G401 (cell line): ENCODE results near the gene ARHGAP19. TPM values are rescaled to one million over a fixed set of nuclear protein-coding genes. Genes with fewer than 3 reads are reported as not detected.
A peak's percentile ranks its signal among the peaks of the same experiment; 100 is the strongest.

Experiments
- DNase-seq: peaks from one replicate; pipeline ENCODE4 v3.0.0-alpha.2; 2015; ENCODE audit warnings: low spot score
- in situ Hi-C: cut with HindIII; loops from 2 replicates; pipeline ENCODE4 v1.10.0; 2016; ENCODE audit warnings: low sequenced_read_pairs, mixed read lengths
- total RNA-seq: library from RNA; depleted of rRNA; stranded (reverse); fragments of >200 nt; shearing (Covaris generic); gene quantifications from 2 replicates; pipeline ENCODE4 v1.2.3, GENCODE V29; 2014

Gene ARHGAP19
- total RNA-seq, 1 experiment from 2014 or later, result 11.3 TPM

DNA sequence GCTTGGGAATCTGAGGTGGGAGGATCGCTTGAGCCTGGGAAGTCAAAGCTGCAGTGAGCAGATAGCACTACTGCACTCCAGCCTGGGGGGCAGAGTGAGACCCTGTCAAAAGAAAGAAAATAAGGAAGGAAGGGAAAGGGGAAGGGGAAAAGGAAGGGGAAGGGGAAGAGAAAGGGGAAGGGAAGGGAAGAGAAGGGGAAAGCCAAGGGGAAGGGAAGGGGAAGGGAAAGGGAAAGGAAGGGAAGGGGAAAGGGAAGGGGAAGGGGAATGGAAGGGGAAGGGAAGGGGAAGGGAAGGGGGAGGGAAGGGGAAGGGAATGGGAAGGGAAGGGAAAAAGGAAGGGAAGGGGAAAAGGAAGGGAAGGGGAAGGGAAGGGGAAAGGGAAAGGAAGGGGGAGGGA lies 41.5 kb downstream of the ARHGAP19 start:
- DNase-seq, result no peak
- in situ Hi-C loops, result no loop called here

DNA sequence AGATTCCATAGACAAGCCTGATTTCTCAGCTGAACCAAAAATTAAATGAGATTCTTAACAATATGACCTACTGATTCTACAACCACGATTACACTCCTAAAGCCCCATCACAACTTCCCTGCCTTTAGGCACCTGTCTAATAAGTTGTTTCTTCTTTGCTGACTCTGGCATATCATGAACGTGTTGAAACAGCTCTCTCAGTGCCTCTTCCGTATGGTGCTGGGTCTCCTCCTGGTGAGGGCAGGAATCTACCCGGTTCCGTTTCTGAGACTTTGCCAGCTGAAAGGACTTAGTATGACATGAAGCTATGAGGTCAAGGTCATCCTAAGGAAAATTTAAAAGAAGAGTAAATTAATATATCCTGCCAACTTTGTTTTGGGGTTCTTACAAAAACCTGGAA lies 48.6 kb downstream of the ARHGAP19 start:
- in situ Hi-C loops, result no loop called here
- DNase-seq, result no peak

DNA sequence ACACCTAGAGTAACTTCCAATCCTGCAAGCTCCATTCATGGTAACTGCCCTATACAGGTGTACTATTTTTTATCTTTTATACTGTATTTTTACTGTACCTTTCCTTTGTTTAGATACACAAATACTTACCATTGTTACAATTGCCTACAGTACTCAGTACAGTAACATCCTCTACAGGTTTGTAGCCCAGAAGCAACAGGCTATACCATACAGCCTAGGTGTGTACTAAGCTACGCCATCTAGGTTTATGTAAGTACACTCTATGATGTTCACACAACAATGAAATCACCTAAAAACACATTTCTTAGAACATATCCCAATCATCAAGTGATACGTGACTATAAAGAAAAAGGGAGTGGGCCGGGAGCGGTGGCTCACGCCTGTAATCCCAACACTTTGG lies 53.6 kb downstream of the ARHGAP19 start:
- in situ Hi-C loops, result no loop called here
- no peak for DNase-seq

DNA sequence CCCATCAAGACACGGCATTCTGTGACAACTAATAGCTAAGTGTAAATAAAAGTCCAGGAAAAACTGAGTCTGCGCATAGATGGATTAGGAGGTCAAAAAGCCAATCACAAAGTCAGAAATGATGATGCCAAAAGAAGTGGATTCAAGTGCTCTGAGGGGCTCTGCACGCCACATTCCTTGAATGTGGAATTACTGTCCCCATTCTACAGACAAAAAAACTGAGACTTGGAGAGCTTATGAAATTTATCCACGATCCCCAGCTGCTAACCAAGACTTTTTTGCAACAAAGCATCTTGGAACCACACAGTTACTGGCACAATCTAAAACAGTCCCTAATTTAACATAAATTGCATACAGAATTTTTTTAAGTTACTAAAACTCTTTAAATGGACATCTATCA lies 57.1 kb downstream of the ARHGAP19 start:
- DNase-seq, result no peak
- in situ Hi-C loops, result no loop called here

DNA sequence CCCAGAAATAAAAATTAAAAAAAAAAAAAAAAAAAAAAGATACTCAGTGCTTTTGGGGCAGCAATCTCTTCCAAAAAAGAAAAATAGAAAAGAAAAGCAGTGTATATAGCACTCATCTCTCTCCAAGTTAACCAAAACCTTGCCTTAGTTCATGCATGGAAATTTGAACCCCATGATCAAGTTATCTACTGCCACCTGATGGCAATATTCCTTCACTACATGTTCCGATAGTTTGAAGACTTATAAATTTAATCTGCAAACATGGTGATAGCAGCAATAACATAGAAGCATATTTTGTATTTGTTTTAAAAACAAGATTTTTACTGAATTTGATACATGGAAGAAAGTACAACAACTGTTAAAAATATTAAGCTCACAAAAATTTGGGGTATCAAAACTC lies 58.0 kb downstream of the ARHGAP19 start:
- in situ Hi-C loops, result no loop called here

DNA sequence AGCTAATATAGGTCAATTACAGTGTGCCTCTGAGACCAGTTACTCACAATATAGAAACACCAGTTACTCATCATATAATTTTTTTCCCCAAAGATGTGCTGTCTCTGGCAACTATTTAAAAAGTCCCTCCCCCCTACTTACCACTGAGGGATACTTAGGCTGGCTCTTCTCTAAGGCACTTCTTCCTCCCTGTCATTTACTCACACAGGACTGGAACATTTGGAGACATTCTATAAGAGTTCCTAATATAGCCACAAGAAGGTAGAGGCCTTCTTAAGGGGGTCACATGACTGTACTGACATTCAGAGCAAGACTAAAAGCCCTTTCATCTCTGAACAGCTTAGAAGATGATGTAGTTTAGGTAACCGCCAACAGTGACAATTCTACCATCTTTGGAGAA lies 62.3 kb downstream of the ARHGAP19 start:
- DNase-seq, result no peak
- in situ Hi-C loops, result no loop called here

More for the DNA sequence above, 58.0 kb downstream of the ARHGAP19 start:
- peak; percentile 61 for DNase-seq

DNA sequence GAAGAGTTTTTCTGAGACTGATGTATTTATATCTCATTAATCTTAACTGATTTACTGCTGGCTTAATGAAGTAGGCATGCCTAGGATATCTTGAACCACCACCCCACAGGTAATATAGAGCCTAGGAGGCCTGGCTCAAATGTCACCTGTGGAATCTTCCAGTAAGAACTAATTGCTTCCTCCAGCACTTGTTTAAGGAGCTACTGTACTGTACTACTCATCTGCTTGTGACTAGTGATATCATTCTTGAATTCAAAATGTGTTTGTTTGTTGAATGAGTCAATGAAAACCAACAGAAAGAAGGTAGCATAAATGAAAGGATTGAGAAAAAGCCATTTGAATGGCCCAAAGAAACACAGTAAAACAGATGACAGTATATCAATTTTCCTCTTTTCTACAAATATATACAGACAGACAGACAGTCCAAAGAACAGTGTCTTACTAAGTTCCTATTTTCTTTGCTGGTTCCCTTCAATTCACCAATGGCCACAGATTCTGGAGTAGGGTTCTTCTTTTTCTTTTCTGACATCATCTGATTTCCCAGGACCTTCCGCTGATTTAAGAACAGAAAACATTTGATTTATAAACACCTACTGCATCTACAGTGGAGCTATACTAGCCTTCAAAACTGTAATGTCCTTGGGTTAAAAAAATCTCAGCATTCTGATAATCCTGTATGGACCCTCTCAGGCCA lies 63.0 kb downstream of the ARHGAP19 start:
- in situ Hi-C loops, result no loop called here
- no peak for DNase-seq

DNA sequence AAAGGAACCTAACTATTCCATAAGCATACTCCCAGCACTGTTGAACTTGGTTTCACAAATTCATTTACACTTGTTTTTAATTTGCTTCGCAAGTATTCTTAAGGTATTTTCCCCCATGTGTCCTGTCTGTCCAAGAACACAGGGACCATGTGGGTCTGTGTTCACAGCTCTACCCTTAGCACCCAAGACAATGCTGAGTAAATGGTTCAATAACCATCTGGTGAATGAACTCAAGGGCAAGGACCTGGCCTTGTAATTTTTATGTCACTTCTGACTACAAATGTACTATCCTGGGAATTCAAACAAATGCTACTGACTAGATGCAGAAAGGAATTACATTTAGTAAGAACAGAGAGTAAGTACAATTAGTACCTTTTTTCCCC lies 63.7 kb downstream of the ARHGAP19 start:
- DNase-seq, result no peak
- in situ Hi-C loops, result no loop called here

DNA sequence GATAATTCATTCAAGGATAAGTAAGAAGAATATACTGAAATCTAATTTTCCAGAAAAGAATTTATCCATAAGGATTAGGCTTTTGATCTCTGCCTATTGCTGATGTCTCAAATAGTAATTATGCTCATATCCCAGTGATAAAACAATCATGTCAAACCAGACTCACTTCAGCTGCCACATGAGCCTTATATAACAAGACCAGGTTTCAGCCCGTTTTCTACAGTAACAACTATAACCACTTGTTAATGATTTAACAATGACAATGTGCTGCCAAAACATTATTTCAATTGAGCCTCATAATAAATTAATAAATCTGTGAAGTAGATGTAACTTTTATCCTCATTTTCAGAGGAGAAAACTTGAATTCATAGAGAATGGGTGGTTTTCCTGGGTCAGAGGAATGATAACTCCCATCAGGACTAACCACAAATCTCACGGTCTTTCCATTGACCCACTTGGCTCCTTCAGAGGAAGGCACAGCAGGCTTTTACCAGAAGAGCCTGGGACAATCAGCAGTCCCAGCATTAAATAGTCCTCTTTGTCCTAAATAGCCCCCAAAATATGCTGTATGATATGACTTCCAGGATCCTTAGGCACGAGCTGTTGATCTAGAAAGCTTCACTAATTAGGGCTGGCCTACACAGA lies 64.2 kb downstream of the ARHGAP19 start:
- in situ Hi-C loops, result no loop called here

DNA sequence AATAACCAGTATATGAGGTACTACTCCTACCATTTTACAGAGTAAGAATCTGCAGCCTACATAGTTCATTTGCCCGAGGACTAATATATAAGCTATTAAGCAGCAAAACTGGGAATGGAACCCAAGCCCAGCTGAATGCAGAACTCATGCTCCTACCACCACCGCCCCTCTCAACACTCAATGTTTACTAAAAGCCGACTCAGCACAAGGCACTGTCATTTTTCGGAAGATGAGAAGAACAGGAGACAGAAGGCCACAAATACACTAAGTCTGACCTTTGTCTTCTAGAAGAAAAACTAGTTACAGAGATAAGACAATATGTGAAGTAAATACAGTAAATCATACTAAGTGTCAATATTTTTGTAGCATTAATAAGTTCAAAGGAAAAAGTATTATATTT lies 66.0 kb downstream of the ARHGAP19 start:
- in situ Hi-C loops, result no loop called here
- no peak for DNase-seq

More for the DNA sequence above, 64.2 kb downstream of the ARHGAP19 start:
- peak; percentile 56 for DNase-seq

DNA sequence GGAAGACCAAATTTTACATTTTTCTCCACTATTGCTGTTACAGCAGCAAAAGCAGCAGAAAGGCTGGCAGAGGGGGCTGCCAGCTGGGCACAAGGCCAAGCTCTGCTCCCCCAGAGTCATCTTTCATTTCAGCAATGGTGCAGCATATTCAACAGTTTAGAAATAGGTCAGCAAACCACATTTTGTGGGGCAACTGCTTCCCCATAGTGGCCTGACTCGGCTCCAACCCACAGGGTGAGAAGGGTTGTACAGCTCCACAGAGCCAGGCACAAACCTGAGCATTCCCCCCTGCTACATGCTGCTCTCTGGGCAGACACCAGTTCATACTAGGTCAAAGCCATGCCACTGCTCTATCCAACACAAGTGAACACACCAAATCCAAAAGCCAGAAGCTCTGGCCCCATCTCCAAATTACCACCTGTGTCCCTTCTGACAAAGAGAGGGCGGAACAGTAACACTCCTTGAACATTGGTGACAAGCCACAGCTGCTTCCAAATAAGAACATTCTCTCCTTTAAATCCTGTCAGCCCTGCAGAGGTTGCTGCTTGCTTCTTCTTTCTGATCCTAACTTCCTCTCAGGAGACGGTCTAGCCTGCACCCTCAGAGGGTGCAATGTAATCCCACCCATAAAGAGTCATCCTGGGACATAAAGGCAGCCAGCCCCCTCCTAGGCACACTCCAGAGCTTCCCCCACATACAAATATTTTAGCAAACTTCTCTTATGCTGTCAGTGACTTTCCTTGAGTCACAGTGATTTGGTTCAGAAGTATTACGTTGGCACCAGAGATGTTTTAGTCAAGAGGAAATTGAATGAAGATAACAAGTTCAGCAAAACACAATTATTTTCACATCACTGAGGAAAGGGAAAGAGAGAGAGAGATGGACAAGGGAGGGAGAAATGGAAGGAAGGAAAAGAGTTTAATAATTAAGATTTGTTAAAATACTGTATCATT lies 67.7 kb downstream of the ARHGAP19 start:
- DNase-seq, result no peak
- in situ Hi-C loops, result no loop called here

DNA sequence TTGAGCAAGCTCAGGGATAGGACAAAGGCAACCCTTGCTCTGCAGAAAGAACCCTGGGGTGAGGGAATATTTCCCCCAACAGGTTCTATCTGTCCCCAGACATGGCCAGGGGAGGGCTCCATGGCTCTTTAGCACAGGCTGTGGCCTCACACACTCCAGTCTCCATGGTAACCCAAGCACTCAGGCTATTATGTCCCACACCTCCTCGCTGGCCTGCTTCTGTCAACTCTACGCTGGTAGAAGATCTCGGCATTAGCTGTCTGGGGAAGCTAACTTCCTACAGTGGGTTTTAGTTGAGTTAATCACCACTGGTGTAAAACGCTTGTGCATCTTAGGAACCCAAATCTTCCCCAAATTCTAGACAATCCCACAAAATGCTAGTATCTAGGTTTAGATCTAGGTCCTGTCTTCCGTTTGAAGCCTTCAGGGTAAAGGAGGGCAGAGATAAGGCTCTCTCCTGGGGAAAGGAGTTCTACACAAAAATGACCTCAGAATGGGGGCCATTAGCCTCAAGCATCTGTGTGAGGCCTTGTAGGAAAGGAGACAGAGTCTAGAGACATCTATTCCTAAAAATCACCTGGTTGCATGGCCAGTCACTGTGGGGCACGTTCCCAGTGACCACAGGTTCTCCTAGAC lies 70.0 kb downstream of the ARHGAP19 start:
- in situ Hi-C loops, result no loop called here
- no peak for DNase-seq

DNA sequence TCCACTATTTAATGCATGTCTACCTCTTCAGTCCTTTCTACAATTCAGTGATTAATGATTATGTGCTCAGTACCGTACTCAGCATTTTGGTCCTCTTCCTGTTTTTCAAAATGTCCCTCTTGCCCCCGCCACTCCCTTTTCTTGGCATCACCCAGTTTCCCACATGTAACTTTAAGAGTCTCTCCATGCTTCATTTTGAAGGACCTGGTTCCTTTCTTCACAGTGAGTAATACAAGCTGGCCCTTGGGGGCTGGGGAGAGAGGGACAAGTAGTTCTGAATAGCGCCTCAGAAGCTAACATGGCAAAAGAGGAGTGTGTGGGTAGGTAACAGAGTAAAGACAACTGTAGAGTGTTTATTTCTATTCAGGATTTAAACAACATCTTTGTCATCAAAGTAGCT lies 72.1 kb downstream of the ARHGAP19 start:
- no peak for DNase-seq
- in situ Hi-C loops, result no loop called here

DNA sequence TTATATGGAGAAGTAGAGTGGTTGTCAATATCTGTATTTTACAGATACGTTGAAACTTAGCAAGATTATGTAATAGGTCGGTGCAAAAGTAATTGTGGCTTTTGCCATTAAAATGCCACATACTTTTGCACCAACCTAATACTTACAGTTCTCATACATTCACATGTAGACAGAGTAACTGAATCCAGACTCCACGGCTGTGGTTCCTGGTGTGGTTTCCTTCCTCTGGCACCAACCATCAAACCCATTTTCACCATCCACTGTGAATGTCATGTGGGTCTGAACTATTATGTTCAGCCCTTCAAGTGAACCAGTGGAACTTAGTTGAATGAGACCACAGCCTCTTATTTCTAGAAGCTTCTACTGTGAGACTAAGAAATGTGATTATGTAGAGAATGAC lies 75.1 kb downstream of the ARHGAP19 start:
- DNase-seq, result no peak
- in situ Hi-C loops, result no loop called here

DNA sequence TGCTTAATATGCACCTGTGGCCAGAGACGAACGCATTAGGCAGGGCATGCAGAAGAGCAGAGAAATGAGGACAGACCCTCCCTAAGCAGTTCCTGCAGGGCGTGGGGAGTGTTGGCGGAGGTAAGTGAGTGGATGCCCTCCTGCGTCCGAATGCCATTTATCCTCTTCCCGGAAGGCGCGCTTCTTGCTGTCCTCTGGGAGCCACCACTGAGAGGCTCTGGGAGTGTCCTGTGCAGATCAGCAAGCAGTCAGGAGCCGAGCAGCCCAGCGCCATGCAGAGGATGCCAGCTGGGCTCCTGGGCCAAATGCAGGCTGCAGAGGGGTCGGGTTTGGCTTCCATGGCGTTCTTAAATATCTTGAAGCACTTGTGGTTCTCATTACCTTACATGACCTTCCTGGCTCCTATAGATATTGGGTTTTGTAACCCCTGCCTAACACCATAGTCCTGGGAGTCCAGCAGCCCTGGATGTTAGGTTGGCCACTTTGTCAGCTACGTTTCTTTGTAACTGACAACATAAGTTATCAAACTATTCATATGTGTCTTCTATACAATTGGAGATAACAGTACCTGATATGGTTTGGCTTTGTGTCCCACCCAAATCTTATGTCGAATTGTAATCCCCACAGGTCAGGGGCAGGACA lies 76.7 kb downstream of the ARHGAP19 start:
- no peak for DNase-seq
- in situ Hi-C loops, result no loop called here

DNA sequence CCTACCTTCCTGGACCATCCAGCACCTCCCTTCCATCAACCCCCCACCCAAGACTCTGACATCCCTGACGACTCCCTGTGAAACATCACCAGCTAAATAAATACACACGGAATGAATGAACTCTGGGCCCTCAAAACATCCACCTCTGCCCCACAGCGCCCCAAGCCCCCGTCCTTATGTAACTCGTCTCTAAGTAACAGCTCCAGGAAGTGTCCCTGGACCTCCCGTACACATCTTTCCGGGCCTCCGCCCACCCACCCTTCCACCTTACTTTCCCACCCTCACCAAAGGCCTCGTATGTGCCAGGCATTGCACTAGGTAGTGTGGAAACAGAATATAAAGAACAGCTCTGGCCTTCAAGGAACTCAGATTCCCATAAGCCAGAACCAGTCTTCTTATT lies 79.0 kb downstream of the ARHGAP19 start:
- in situ Hi-C loops, result no loop called here
- no peak for DNase-seq

DNA sequence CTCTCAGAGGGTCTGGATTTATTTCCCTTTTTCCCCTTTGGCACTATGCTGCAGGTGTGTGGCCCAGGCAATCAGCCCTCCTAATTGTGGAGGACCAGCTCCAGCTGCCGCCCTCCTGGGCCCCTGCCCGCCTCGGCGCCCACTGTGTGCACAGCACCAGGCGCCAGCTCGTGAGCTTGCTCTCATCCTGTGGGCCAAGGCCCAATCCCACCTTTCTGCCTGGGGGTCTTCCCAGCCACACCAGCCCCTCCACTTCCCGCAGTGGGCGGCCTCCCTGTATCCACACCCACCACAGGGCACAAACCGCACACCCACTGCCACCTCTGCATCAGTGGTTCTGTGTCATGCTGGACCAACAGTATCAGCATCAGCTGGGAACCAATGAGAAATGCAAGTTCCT lies 81.2 kb downstream of the ARHGAP19 start:
- in situ Hi-C loops, result no loop called here
- no peak for DNase-seq

DNA sequence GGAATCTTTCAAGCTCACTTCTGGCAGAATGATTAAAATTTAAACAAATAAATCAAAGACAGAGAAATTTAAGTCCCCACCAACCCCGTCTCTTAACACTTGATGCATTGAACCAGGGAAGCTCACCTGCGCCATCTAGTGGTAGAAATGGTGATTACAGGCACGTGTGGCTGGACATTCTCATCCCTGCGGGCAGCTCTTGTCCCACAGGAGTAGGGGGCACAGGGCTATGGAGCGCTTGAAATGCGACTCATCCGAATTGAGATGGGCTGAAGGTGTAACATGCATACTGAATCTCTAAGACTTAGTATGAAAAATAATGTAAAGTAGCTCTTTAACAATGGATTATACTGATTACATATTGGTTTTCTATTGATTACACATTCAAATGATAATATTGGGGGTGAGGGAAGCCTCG lies 81.9 kb downstream of the ARHGAP19 start:
- DNase-seq, result peak; percentile 80
- in situ Hi-C loops, result no loop called here

DNA sequence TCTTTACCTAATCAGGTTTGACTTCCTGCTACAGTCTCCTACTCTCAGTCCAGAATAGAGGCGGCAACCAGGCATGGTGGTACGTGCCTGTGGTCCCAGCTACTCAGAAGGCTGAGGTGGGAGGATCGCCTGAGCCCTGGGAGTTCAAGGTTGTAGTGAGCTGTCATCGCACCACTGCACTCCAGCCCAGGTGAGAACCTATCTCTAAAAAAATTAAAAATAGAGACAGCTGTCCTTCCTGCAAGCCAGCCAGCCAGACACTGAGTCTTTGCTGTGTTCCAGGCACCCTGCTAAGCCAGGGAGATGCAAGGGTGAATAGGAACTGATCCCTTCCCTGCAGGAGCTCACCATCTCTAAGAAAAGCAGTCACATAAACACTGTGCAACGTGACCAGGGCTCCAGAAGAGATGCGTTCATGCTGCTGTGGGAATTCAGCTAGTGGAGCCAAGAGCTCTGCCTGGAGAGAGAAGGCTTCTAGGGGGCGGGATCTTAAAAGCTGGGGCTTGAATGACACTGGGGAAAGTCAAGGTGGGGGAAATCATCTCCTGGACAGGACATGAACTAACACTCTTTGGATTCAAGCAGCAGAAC lies 84.6 kb downstream of the ARHGAP19 start:
- no peak for DNase-seq
- in situ Hi-C loops, result no loop called here
